Mucosa of gallbladder (tissue), 1 donor: ENCODE measurements around the gene GFPT1. TPM values are rescaled to one million over a fixed set of nuclear protein-coding genes. Genes with fewer than 3 reads are reported as not detected.

ENCODE experiments used
- DNase-seq: peaks from one replicate; pipeline ENCODE4 v3.0.0-alpha.2; 2020; ENCODE audit warnings: low spot score
- total RNA-seq: library from RNA; stranded (reverse); gene quantifications from one replicate; pipeline ENCODE4 v1.2.1, GENCODE V29; 2021
- donor health status: DM: no; HTN: no; CAD: no.

GFPT1 gene
- total RNA-seq, 1 donor from 2014 or later, result 108 TPM

DNA sequence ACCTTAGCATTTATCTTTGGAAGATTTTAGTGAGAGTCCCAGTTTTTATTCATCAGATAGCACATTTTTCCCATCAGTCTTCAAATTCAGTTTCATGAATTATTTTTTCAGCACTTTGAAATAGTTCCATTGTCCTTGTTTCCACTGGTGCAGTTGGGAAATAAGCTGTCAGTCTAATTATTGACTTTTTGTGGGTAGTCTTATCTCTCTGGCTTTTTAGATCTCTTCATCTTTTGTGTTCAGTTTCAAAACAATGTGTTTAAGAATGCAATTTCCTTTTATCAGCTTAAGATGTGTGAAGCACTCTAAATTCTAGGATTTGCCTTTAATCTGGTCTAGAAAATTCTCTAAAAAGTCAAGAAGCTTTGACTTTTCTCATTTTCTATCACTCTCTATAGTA is 70.5 kb downstream of the GFPT1 start:
- DNase-seq, result no peak

DNA sequence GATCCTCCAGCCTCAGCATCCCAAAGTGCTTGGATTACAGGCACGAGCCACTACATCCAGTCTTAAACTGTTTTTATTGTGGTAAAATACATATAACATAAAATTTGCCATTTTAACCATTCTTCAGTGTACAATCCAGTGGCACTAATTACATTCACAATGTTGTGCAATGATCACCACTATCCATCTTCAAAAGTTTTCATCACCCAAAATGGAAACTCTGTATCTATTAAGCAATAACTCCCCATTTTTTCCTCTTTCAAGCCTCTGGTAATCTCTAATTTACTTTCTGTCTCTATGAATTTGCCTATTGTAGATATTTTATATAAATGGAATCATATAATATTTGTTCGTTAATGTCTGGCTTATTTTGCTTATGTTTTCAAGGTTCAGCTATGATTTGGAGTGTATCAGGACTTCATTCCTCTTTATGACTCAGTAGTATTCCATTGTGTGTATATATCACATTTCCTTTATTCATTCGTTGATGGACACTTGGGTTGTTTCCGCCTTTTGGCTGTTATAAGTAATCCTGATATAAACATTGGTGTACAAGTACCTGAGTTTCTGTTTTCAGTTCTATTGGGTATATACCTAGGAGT is 71.8 kb downstream of the GFPT1 start:
- no peak for DNase-seq

DNA sequence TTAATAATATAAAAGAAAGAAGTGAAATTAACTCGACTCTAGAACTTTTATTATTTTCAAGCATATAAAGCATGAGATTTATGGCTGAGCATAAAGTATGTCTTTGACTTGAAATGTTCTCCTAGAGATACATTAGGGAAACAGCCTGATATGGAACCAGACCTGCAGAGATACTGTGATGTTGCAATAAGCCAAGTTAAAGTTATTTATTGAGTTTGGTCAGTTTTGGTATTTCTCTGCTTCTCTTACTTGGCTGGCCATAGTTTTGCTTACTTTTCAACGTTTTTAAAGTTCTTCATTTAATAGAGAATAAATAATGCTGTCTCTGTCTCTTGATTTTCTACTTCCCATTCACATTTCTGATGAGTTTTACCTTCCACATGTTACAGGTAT is 76.0 kb downstream of the GFPT1 start:
- no peak for DNase-seq

DNA sequence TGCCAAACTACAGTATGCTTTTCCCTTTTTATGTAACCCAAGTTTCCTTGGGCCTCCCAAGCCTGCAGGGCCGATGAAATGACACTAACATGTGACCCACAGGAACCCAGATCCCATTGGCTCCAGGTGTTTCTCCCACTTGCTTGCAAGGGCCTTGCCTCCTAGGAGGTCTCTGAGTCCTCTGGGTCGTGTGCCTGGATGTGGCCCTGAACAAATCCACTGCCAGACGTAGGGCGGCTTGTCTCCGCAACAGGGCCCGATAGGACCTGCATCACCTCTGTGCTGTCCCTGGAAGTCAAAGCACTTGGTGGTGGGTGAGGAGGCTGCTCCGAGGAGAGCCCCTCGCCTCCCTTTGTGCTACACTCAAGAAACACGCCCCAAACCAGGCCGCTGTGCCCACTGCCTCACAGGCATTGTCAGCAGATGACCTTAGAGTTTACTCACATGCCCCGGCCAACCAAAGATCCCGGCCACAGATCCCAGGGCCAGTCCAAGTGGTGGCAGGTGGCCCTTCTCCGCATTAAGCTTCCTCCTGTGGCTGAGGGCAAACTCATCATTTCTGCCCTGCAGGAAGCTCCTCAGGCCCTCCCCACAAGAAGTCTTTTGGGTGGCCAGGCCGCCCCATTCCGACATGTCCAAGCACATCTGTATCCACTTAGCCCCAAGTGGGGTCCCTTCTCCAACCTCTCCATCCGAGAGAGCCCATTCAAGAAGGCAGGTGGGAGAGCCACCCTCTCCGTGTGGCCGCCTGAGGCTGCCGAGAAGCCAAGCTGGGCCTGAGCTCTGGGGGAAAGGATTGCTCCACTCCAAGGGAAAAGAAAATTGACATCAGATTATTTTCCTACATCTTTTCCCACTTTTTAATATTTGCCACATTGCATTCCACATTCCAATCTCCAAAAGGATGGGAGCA is 76.7 kb downstream of the GFPT1 start:
- DNase-seq, result no peak

DNA sequence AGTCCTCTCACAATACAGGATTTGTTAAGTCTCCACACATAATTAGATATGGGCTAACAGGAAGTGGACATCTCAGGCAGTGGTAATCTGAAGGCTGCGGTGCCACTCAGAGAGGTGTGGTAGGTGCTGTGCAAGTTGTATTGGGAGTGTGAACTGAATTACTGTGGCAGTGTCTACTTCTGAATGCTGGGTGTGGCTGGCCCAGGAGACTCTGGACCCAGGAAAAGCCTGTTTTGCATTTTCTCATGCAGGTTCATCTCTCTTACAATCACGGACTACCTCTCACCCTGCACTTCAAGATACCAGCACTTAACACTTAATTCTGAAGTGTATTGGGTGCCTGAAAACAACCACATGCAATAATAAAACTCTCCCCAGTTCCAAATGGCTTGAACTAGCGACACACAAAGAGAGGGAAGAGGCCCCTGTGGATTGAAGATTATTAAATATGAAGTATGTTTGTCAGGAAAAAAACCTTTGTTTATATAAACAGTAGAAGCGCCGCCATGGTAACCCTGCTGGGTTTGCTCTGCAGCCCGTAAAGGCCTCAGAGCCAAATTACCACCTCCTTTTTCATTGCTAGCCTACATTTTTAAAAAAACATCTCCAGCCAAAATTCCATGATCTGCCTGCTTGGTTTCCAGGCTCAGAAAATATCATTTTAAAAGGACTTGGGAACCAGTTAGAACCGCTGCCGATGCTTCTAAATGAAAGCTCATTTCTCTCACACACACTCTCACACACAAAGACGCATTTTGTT is 77.5 kb downstream of the GFPT1 start:
- DNase-seq, result peak; percentile 51

DNA sequence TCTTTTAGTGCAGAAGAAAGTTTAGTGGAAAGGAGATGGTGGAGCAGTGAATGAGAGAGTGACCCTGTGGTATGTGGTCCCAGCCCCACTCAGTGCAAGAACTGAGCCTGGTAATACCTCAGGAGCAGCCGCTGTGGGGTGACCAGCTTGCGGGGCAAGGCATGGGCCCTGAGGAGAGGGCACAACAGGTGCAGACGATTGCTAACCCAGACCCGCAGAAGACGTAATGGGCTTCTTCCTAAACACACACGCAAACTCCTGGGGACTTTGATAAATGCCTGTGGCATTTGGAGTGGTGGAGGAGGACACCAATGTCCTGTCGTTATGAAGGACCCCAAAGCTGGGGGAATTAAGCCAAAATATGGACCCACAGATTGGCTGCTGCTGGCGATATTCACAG is 78.7 kb downstream of the GFPT1 start:
- DNase-seq, result no peak

DNA sequence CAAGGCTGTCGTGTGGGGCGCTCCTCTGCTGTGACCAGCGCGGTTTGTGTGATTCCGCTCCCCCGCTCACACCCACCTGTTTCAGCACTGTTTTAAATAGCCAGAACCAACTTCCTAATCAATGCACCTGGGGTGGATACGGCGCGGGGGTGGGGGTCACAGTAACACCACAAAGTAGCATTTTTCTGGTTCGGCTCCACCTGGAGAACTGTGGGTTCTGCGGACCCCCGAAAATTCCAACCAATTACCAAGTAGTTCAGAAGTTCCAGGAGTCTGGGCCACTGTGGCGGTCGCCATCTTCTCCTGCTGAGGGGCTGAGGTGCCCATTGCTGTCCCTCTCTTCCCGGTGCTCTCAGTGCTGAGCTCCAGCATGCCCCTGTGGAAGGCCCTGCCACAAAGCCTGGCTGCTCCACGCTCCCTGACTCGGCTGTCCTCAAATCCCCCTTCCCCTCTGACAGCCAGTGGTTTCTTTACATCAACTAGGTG is 79.4 kb downstream of the GFPT1 start:
- no peak for DNase-seq

DNA sequence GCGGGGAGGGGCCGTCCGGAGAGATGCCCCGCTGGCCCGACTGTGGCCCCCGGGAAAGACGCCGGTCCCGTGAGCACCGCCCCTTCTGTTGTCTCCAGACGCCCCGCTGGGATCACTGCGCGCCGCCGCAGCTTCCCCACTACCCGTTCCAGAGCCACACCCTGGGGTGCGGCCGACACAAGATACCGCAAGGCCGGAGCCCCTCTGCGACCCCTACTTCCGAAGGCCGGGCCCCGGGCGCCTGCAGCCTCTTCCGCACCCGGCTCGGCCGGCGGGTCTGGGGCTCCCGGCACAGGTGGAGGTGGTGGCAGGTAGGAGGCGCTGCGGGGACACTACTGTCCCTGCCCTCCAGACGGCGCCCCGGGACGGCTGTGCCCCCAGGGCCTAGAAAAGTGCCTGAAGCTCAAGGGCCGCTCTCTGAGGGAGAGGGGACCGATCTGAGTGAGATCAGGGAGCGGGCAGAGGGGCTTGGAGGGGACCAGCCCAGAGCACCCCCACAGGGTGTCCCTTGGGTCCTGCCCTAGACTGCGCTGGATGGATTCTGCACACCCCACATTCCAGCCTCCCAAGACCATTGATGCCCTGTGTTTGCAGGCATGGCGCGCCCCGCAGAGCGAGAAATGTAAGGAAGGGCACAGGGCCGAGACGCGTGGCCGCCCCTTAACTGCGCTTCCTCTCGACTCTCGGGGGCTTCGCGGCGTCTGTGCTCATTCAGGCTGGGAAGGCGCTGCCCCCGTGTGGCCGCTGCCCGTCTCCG is 80.0 kb downstream of the GFPT1 start:
- DNase-seq, result peak; percentile 77

DNA sequence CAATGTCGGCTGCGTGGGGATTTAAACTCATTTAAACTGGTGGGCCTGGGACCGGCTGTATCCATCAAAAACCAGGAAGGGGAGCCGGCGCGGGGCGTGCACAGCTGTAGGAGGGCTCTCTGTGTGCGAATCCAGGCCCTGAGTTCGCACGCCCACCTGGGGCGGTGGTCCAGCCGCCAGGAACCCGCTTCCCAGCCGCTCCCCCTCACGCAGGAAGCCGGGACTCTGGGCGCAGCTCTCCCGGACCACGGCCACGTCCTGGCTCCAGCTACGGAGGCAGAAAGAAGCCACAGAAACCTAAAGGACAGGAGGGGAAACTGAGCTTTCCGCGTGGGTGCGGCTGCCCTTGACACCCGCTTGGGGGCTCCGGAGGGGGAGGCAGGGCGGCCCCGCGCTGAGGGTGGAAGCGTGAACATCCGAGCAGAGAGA is 80.6 kb downstream of the GFPT1 start:
- DNase-seq, result no peak

DNA sequence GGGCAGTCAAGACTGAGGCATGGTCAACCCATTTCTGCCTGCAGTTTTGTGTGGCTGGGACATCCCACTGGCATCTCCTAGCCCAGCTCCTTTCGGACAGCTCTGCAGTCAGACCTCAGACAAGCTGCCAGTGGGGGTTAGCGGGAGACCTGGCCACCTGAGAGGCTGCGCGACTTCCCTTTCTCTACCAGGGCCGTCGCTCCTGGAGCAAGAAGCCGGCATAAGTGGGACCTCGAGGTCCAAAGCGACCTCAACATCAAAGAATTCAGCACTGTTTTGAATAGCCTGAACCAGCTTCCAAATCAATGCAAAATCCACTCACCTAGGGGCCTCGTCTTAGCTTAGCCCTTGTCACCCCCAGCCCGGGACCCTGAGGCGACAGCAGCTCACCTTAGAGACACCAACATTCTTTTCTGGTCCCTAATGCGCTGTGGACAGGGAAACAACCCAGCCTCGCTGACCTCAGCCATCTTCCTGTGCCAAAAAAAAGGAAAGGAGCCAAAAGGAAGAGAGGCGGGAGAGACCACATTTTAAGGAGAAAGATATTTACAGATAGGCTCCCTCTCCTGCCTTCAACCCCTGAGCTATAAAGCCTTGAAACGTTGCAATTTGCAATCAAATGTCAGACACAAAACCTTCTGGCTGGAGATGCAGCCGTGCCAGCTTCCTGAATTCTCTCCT is 81.2 kb downstream of the GFPT1 start:
- no peak for DNase-seq

DNA sequence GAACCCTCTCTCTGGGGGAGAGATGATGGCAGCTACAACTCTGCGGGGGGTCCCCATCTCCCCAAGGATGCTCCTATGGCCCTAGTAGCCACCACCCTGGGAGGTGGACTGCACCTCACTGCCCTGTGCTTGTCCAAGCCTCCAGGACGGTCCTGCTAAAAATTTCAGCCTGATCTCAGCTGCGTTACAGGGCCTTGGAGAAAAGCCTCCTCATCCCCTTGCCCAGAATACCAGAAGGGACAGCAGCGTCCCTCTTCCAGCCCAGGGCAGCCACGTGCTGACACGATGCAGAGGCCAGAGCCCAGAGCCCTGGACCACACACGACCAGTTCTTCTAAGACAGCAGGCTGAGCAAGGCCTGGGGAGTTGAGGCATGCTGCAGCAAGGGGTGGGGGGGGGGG is 81.9 kb downstream of the GFPT1 start:
- DNase-seq, result no peak

DNA sequence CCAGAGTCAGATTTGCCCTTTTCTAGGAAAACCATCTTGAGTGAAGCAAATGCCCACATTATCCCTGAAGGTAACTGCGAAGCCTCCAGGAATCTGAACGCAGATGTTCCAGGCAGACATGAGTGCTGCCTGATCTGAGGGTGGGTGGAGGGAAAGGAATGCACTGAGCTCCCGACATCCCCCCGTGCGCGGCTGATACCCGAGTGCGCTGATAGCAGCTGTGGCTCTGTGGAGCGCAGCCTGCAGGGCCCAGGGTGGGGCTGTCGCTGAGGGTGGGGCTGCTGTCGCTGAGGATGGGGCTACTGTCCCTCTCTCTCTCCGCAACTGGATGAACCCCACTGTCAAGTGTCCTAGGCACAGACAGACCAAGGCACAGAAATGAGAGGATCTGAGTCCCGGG is 82.4 kb downstream of the GFPT1 start:
- no peak for DNase-seq

DNA sequence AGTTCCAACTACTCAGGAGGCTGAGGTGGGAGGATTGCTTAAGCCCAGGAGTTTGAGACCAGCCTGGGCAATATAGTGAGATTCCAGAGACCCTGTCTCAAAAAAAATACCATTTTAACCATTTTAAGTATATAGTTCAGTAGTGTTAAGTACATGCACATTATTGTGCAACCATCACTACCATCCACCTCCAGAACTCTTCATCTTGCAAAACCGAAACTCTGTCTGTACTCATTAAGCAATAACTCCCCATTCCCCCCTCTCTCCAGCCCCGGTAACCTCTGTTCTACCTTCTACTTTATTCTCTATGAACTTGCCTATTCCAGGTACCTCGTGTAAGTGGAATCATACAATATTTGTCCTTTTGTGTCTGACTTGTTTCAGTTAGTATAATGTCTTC is 86.4 kb downstream of the GFPT1 start:
- DNase-seq, result no peak

DNA sequence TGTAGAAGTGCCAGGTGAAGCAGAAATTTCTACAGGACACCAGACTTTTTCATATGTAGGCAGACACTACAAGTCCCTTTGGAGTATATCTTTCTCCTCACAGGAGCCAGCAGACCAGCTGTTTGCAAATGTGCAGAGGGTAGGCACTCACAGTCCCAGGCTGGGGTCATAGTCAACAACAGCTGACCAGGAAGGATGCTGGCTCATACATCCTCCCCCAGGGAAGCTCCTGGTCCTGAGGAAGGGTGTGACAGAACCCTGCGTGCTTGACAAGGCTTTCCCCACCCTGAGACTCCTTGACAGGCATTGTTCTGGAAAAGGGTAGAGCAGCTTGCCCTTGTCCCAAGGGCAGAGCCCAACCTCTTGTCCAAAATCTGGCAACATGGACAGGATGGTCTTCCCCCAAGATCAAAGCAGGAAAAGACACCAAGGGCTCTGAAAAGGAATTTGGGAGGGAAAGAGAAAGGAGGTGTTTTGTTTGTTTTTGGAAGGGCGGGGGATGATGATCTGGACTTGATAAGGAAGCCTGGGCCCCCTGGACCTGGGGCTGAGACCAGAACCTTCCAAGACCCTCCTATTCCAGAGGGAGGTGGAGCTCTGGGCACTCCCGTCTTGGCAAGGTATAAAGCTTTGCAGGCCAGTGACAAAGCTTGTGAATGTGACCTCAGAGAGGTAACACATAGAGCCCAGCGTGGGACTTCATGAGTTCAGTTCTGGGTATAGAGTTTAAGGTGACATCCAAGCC is 87.1 kb downstream of the GFPT1 start:
- no peak for DNase-seq

DNA sequence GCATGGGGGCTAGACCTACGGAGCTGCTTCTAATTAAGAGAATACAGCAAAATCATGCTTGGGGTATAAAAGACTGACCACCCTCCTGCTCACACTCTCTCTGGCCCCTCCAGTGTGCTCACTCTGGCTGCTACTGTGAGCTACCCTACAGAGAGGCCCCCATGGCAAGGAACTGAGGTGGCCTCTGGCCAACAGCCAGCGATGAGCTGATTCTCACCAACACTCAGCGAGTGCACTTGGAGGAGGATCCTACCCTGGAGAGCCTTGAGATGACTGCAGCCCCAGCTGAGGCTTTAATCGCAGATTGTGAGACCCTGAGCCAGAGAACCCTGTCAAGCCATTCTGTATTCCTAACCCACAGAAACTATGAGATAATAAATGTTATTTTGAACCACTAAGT is 88.2 kb downstream of the GFPT1 start:
- DNase-seq, result no peak

DNA sequence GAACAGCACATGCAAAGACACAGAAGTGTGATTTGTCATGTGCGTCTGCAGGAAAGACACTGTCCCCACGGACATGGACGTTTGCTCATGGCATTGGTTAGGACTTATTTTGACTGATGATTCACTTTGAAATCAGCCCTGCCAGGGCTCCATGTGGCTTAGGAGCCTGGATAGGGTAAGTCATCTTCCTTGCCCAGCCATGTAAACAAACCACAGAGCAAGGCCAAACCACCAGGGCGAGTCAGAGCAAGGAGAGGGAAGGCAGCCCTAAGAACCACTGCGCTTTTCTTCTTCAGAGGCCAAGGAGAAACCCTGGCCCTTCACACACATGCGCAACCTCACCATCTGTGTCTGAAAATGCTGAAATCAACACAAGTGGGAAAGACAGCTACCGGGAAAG is 88.8 kb downstream of the GFPT1 start:
- DNase-seq, result no peak

DNA sequence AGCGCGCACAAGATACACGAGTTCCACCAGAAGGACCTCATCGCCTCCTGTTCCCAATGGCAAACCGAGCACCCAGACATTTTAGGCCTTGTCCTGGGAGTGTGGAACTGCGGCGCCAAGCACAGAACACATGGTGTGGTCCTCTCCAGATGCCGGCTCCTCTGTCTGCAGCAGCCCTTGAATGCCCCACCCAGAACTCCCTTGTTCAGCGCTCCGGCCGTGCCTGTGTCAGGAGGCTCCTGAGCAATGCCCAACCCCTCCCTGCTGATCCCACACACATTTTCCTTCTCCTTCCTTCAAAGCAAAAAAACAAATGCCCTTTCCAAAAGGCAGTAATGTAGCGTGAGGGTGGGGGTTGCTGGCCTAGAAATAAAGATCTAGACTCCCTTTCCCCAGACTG is 89.8 kb downstream of the GFPT1 start:
- no peak for DNase-seq

DNA sequence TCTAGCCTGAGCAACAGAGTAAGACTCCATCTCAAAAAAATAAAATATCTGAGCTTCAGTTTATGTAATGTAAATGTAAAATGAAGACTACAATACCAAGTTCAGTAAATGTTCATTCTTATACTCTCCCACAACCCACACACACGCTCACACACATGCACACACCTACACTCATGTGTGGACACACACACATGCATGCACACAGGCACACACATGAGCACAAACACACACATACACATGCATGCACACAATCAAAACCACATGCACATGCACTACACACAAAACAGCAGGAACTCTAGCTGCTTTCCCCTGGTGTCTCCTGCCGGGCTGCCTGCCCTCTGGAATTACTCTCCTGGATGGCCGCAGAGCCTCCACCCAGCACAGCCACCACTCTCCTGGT is 90.6 kb downstream of the GFPT1 start:
- DNase-seq, result no peak

DNA sequence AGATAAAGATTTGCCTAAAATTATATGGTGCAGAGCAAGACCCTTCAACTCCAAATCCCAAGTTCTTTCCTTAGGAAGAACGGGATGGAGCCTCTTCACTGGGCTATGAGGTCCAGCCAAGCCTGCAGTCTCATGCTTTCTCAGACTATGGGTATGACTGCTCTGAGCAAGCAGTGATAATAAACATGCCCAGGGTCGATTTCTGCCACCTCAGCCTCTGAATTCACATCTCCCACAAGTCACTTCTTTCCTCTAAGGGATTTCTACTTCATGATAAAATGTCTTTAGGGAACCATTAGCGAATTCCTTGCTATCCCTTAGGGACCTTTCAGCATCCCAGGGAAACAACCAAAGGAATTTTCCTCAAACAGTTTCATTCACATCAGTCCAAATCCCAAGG is 94.8 kb downstream of the GFPT1 start:
- no peak for DNase-seq

DNA sequence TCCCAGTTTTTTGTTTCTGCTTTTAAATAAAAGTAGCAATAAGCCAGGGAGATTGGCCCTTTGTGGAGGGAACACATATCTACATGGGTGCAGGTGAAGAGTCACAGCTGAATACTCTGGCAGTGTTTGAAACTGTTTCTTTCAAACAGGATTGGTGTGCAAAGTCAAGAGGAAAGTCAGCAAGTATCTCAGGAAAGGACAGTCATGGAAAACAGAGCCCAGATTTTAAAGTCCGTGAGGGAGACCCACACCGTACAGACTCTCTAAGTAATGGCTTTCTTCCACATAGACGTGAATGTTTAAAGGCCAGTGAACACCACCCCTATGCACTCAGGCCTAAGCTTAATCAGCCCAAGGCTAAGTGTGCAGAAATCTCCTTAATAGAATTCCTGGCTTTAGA is 95.3 kb downstream of the GFPT1 start:
- DNase-seq, result no peak
